ENCODE measurements around the gene TMEM190. TPM values are rescaled to one million over a fixed set of nuclear protein-coding genes. Genes with fewer than 3 reads are reported as not detected.
A peak's percentile ranks its signal among the peaks of the same experiment; 100 is the strongest.

Gene TMEM190
- total RNA-seq, 1 experiment from 2014 or later: 0.74 TPM

- Histone ChIP-seq H3K27me3 (ENCODE audit: control insufficient read depth, insufficient read depth, low read length) (no peaks in the 10 kb centered on the region), H3K4me1 (ENCODE audit: control insufficient read depth, insufficient read depth, low read length) (peaks cover 52% of the 10 kb centered on the region), H3K4me3 (ENCODE audit: low read depth in 2 of 2, low read length in 2 of 2) (peak overlapping the region; percentile 83 to 98), H3K36me3 (ENCODE audit: control insufficient read depth, insufficient read depth, low read length) (peaks cover 22% of the 10 kb centered on the region), H3K9me3 (ENCODE audit: control insufficient read depth, insufficient read depth, low read depth, low read length) (no peaks in the 10 kb centered on the region), H3K27ac (ENCODE audit: low read length) (peak overlapping the region; percentile 97)
- TF ChIP-seq TCF7L2 (IDR thresholded peaks at IDR 0.05; ENCODE audit: low read depth, low read length) (no peak), CTCF (IDR thresholded peaks at IDR 0.05) (no peak), SIN3A (IDR thresholded peaks at IDR 0.05; ENCODE audit: borderline replicate concordance, insufficient read depth, low read depth, low read length) (no peak), POLR2AphosphoS5 (IDR thresholded peaks at IDR 0.05; ENCODE audit: low read depth, low read length) (no peak)
- intact Hi-C loops (cut with micrococcal nuclease; ENCODE audit: unreplicated experiment): no loop called here
- CTCF ChIA-PET: no interaction called here
- ATAC-seq (no peak), DNase-seq (ENCODE audit: low read depth, low spot score) (no peak)
- POLR2A ChIA-PET: no interaction called here
- in situ Hi-C loops (cut with HindIII; ENCODE audit: low pct_unique_long_range_greater_than_20kb, low sequenced_read_pairs): no loop called here
- no TSS peak for BruUV-seq (replicated peaks)
These were observed 11.3 kb downstream of the TMEM190 start for GRCh38 chr19:55387736-55388497.

- intact Hi-C loops (cut with micrococcal nuclease; ENCODE audit: unreplicated experiment) (no loop called here), in situ Hi-C loops (cut with HindIII; ENCODE audit: low pct_unique_long_range_greater_than_20kb, low sequenced_read_pairs) (no loop called here)
- H3K27me3 ChIP-seq (ENCODE audit: control insufficient read depth, insufficient read depth, low read length): no peaks in the 10 kb centered on the region
- TF ChIP-seq POLR2AphosphoS5 (IDR thresholded peaks at IDR 0.05; ENCODE audit: low read depth, low read length) (peak; percentile 7; the same call in 1 of the 2 replicates), REST (IDR thresholded peaks at IDR 0.05; ENCODE audit: insufficient read depth in 1 of 2, low read depth in 2 of 2, low read length in 1 of 2) (no peak)
- H3K36me3 ChIP-seq (ENCODE audit: control insufficient read depth, insufficient read depth, low read length): peaks cover 22% of the 10 kb centered on the region
- POLR2A ChIA-PET: interaction anchor here (0.6 to 1.9 kb wide), 4 partner anchors 10 to 223 kb away, joined by 3 to 7 read pairs (median 4); partner anchors contain the start of gene DNAAF3
- ATAC-seq (no peak), DNase-seq (ENCODE audit: low read depth, low spot score) (no peak)
- H3K4me1 ChIP-seq (ENCODE audit: control insufficient read depth, insufficient read depth, low read length): peaks cover 58% of the 10 kb centered on the region
- BruUV-seq (replicated peaks): no TSS peak
- no peak overlapping the region for H3K4me3 ChIP-seq (ENCODE audit: low read depth in 2 of 2, low read length in 2 of 2)
- CTCF ChIA-PET: no interaction called here
- H3K27ac ChIP-seq (ENCODE audit: low read length): no peak overlapping the region
- H3K9me3 ChIP-seq (ENCODE audit: control insufficient read depth, insufficient read depth, low read depth, low read length): no peaks in the 10 kb centered on the region
These were observed 13.0 kb downstream of the TMEM190 start for GRCh38 chr19:55389386-55390317.
